Neural crest cell (in vitro differentiated cells): Measurements from ENCODE around the gene CLIC1. TPM values are rescaled to one million over a fixed set of nuclear protein-coding genes. Genes with fewer than 3 reads are reported as not detected.

ENCODE experiments used
- DNase-seq: peaks from one replicate; pipeline ENCODE4 v3.0.0; 2021; ENCODE audit warnings: low read depth, mixed read lengths, low spot score
- H3K27ac Mint-ChIP-seq: one replicate; pipeline ENCODE4 v1.8.0; 2021; ENCODE audit warnings: mild to moderate bottlenecking, mixed read lengths; ENCODE audit not compliant: unreplicated experiment
- H3K27me3 Mint-ChIP-seq: 2 replicates; pipeline ENCODE4 v1.8.0; 2021; ENCODE audit warnings: low read depth, mild to moderate bottlenecking, mixed read lengths
- H3K36me3 Mint-ChIP-seq: 2 replicates; pipeline ENCODE4 v1.8.0; 2021; ENCODE audit warnings: low read depth, mild to moderate bottlenecking, mixed read lengths
- H3K4me1 Mint-ChIP-seq: 2 replicates; pipeline ENCODE4 v1.8.0; 2021; ENCODE audit warnings: mixed read lengths
- H3K4me3 Mint-ChIP-seq: one replicate; pipeline ENCODE4 v1.8.0; 2021; ENCODE audit warnings: mild to moderate bottlenecking, mixed read lengths
- H3K9me3 Mint-ChIP-seq: 2 replicates; pipeline ENCODE4 v1.8.0; 2021; ENCODE audit warnings: mixed read lengths
- total RNA-seq: library from RNA; stranded (reverse); gene quantifications from 2 replicates; pipeline ENCODE4 v1.2.1, GENCODE V29; 2021
- TF ChIP-seq, protein P1 (sequence below): fragments of 200-600 bp; sonication (generic); conservative IDR thresholded peaks from 2 replicates; pipeline ENCODE4 v1.5.0; 2021; ENCODE audit warnings: antibody characterized with exemption, mild to moderate bottlenecking

Gene CLIC1
- total RNA-seq, 1 donor from 2014 or later = 313 TPM

DNA sequence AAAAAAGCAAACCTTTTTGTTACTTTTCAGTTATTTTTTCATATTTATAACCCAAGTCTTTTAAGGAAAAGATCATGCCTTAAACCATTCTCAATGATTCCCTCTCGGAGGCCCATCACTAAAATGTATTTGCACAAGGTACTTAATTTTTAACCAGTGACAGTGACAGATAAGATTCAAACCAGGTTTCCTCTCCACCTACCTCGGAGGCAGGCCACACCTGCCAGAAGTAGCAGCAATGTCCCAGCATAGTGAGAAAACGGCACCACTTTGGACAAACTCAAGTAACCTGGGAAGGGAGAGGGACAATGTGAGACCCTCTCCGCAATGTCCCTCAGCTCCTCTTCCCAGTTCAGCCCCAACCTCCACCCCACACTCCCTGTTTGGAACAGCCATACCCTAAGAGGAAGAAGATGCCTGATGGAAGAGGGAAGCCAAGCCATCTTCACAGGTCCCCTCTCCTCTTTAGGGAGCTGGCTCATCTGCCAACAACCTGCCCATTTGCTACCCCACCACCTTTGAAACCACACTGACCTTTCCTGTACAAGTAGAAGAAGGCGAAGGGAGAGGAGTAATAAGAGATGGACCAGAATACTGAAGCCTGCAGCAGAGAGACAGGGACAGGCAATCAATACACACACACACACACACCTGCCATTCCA lies 35.5 kb downstream of the CLIC1 start:
- no peak for DNase-seq
- Mint-ChIP-seq H3K36me3 (peaks cover 5% of the 10 kb centered on the region), H3K4me3 (peak overlapping the region; percentile 94), H3K4me1 (peaks cover 20% of the 10 kb centered on the region), H3K9me3 (no peaks in the 10 kb centered on the region), H3K27me3 (no peaks in the 10 kb centered on the region), H3K27ac (no peak overlapping the region)
- TF ChIP-seq, protein P1, sequence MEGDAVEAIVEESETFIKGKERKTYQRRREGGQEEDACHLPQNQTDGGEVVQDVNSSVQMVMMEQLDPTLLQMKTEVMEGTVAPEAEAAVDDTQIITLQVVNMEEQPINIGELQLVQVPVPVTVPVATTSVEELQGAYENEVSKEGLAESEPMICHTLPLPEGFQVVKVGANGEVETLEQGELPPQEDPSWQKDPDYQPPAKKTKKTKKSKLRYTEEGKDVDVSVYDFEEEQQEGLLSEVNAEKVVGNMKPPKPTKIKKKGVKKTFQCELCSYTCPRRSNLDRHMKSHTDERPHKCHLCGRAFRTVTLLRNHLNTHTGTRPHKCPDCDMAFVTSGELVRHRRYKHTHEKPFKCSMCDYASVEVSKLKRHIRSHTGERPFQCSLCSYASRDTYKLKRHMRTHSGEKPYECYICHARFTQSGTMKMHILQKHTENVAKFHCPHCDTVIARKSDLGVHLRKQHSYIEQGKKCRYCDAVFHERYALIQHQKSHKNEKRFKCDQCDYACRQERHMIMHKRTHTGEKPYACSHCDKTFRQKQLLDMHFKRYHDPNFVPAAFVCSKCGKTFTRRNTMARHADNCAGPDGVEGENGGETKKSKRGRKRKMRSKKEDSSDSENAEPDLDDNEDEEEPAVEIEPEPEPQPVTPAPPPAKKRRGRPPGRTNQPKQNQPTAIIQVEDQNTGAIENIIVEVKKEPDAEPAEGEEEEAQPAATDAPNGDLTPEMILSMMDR = no peak

DNA sequence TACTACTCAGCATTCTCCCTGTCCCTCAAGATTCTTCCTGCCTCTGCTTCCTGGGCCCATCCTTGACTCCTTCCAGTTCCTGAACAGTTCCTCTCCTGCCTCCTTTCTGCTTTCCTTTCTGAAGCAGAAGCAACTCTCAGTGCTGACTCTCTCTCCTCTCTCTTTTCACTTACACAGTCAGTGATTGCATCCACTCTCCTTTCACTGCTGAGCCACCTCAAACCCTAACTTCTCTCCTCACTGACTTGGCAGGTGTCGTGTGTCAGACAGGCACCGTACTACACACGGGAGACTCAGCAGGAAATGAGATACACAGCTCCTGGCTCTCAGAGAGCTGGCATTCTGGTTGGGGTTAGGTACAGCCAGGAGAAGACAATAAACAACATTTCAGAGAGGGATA lies 38.8 kb downstream of the CLIC1 start:
- Mint-ChIP-seq H3K27me3 (no peaks in the 10 kb centered on the region), H3K27ac (no peak overlapping the region), H3K9me3 (no peaks in the 10 kb centered on the region), H3K4me1 (peaks cover 15% of the 10 kb centered on the region), H3K4me3 (peak overlapping the region; percentile 3), H3K36me3 (peaks cover 8% of the 10 kb centered on the region)
- DNase-seq = no peak
- TF ChIP-seq, protein P1 = no peak

DNA sequence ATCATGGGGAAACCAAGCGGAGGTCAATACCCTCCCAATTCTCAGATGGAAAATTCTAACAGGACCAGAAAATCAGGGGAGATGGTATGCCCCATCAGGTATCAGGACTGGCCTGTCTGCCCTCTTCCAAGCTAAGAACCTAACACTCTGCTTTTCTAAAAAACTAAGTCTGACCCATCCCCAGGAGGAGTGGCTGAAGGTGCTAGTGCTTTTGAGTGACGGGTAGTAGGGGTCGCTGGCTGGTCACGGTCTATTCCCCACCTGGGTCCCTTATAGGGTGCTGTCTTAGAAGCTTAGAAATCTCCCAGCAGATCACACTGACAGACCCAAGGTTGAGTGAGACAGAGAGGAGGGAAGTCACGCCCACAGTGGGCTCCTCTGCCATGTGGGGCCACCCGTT lies 42.8 kb downstream of the CLIC1 start:
- no peak for DNase-seq
- H3K4me3 Mint-ChIP-seq = no peak overlapping the region
- TF ChIP-seq, protein P1 = no peak
- no peak overlapping the region for H3K27ac Mint-ChIP-seq
- H3K4me1 Mint-ChIP-seq = no peaks in the 10 kb centered on the region
- peaks cover 8% of the 10 kb centered on the region for H3K36me3 Mint-ChIP-seq
- H3K27me3 Mint-ChIP-seq = no peaks in the 10 kb centered on the region
- no peaks in the 10 kb centered on the region for H3K9me3 Mint-ChIP-seq

DNA sequence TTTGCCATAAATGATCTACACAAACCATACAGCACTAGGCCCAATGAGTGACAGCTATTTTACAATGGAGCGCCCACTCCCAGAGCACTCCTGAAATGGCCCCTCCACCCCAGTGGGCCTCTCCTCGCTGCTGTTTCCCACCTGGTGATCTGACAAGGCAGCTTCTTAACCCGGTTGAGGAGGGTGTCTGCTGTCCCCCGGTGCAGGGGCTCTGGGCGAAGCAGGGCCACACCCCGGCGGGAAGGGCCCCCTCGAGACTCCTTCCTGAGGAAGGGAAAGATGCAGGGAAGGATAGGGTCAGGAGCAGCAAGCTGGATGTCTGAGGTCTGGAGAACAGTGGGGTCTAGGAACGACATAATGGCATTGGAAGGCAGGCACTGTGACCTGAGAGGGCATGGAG lies 43.4 kb downstream of the CLIC1 start:
- Mint-ChIP-seq H3K27ac (no peak overlapping the region), H3K36me3 (peaks cover 7% of the 10 kb centered on the region), H3K4me1 (no peaks in the 10 kb centered on the region), H3K9me3 (no peaks in the 10 kb centered on the region), H3K27me3 (no peaks in the 10 kb centered on the region), H3K4me3 (no peak overlapping the region)
- no peak for DNase-seq
- TF ChIP-seq, protein P1 = no peak

DNA sequence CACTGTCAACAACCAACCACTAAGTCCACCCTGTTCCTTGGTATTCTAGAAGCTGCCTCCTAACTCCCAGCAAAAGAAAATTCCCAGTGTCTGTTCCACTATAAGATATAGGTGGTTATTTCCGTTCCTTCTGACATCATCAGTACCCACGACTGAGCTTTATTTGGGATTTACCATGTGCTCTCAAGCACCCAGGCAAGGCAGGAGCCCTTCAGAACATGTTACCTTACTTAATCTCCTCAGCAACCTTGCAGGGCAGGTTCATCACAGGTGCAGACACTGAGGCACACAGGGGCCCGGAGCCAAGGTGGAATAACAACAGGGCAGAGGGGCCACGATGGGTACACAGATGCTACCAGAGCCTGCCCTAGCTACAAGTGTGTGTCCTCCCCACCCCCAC lies 44.0 kb downstream of the CLIC1 start:
- Mint-ChIP-seq H3K27me3 (no peaks in the 10 kb centered on the region), H3K9me3 (no peaks in the 10 kb centered on the region), H3K27ac (no peak overlapping the region), H3K4me1 (no peaks in the 10 kb centered on the region), H3K36me3 (peaks cover 6% of the 10 kb centered on the region), H3K4me3 (no peak overlapping the region)
- TF ChIP-seq, protein P1 = no peak
- no peak for DNase-seq
